HEK293T (cell line): ENCODE data around the gene LSR.

Experiments used
- ARNT ChIP-seq: fragments of 450-650 bp; IDR thresholded peaks from 2 replicates; pipeline ENCODE4 v1.6.1; 2017; ENCODE audit warnings: mild to moderate bottlenecking
- BHLHE40 ChIP-seq: fragments of 450-650 bp; IDR thresholded peaks from 2 replicates; pipeline ENCODE4 v1.6.1; 2016; ENCODE audit warnings: mild to moderate bottlenecking, moderate library complexity, borderline replicate concordance
- CTBP1 ChIP-seq: fragments of 450-650 bp; IDR thresholded peaks from 2 replicates; pipeline ENCODE4 v1.6.1; 2016; ENCODE audit warnings: borderline replicate concordance
- FOXA1 ChIP-seq: fragments of 450-650 bp; IDR thresholded peaks from 2 replicates; pipeline ENCODE4 v1.6.1; 2016; ENCODE audit warnings: mild to moderate bottlenecking
- FOXK2 ChIP-seq: fragments of 450-650 bp; IDR thresholded peaks from 2 replicates; pipeline ENCODE4 v1.6.1; 2016; ENCODE audit warnings: mild to moderate bottlenecking
- FOXM1 ChIP-seq: fragments of 450-650 bp; IDR thresholded peaks from 2 replicates; pipeline ENCODE4 v1.6.1; 2017; ENCODE audit warnings: mild to moderate bottlenecking, borderline replicate concordance
- NFRKB ChIP-seq: fragments of 450-650 bp; IDR thresholded peaks from 2 replicates; pipeline ENCODE4 v1.6.1; 2016; ENCODE audit warnings: mild to moderate bottlenecking, moderate library complexity
- TARDBP ChIP-seq: fragments of 450-650 bp; IDR thresholded peaks from 2 replicates; pipeline ENCODE4 v1.6.1; 2016

GRCh38 chr19:35300339-35300649 is 51.5 kb downstream of the LSR start:
- TF ChIP-seq NFRKB (no peak), FOXM1 (no peak), FOXA1 (no peak), ARNT (no peak), BHLHE40 (no peak), CTBP1 (no peak), TARDBP (no peak), FOXK2 (no peak)
